HepG2 (cell line): Measurements from ENCODE around the gene SRP14. TPM values are rescaled to one million over a fixed set of nuclear protein-coding genes. Genes with fewer than 3 reads are reported as not detected.
A peak's percentile ranks its signal among the peaks of the same experiment; 100 is the strongest.

Experiments
- DNMT3B ChIP-seq: conservative IDR thresholded peaks from 2 replicates; pipeline ENCODE4 v1.6.1; 2016; ENCODE audit warnings: missing biosample characterization, control low read depth
- E2F5 ChIP-seq: sonication (generic); formaldehyde crosslinking; conservative IDR thresholded peaks from 2 replicates; pipeline ENCODE4 v1.4.0; 2020; ENCODE audit warnings: missing genetic modification reagents
- ELF1 ChIP-seq: sonication (generic); formaldehyde crosslinking; IDR thresholded peaks from 2 replicates; pipeline ENCODE4 v1.4.0; 2020; ENCODE audit warnings: missing genetic modification reagents
- GTF3A ChIP-seq: sonication (generic); formaldehyde crosslinking; conservative IDR thresholded peaks from 2 replicates; pipeline ENCODE4 v1.4.0; 2020; ENCODE audit warnings: mild to moderate bottlenecking, missing genetic modification reagents
- KAT8 ChIP-seq: IDR thresholded peaks from 2 replicates; pipeline ENCODE4 v1.6.1; 2016; ENCODE audit warnings: missing genetic modification reagents, missing compliant biosample characterization
- MED8 ChIP-seq: sonication (generic); formaldehyde crosslinking; IDR thresholded peaks from 2 replicates; pipeline ENCODE4 v1.8.1; 2023; ENCODE audit warnings: mild to moderate bottlenecking, missing genetic modification reagents; ENCODE audit not compliant: insufficient replicate concordance
- MXI1 ChIP-seq: IDR thresholded peaks from 3 replicates; pipeline ENCODE4 v1.6.1; 2012; ENCODE audit warnings: low read depth, low read length, inconsistent platforms, borderline replicate concordance
- RBFOX2 ChIP-seq: fragments of 200-400 bp; formaldehyde crosslinking; IDR thresholded peaks from 2 replicates; pipeline ENCODE4 v1.6.1; 2017; ENCODE audit warnings: low read depth, mild to moderate bottlenecking, low read length
- REL ChIP-seq: sonication (generic); formaldehyde crosslinking; conservative IDR thresholded peaks from 2 replicates; pipeline ENCODE4 v1.8.0; 2022; ENCODE audit warnings: mild to moderate bottlenecking, missing genetic modification reagents, moderate library complexity
- TP53 ChIP-seq: sonication (generic); formaldehyde crosslinking; conservative IDR thresholded peaks from 2 replicates; pipeline ENCODE4 v1.4.0; 2020; ENCODE audit warnings: missing genetic modification reagents
- TRAFD1 ChIP-seq: sonication (generic); formaldehyde crosslinking; IDR thresholded peaks from 2 replicates; pipeline ENCODE4 v1.5.1; 2020; ENCODE audit warnings: missing genetic modification reagents, mild to moderate bottlenecking, borderline replicate concordance
- U2AF1 ChIP-seq: fragments of 200-400 bp; formaldehyde crosslinking; optimal IDR thresholded peaks from 2 replicates; pipeline ENCODE3; 2017; ENCODE audit warnings: mild to moderate bottlenecking, low read depth, low read length
- ZFP1 ChIP-seq: IDR thresholded peaks from 2 replicates; pipeline ENCODE4 v1.6.1; 2016
- ZGPAT ChIP-seq: IDR thresholded peaks from 2 replicates; pipeline ENCODE4 v1.6.1; 2016; ENCODE audit warnings: mild to moderate bottlenecking
- ZNF335 ChIP-seq: sonication (generic); formaldehyde crosslinking; IDR thresholded peaks from 2 replicates; pipeline ENCODE4 v1.4.0; 2020; ENCODE audit warnings: missing genetic modification reagents
- ZNF644 ChIP-seq: IDR thresholded peaks from 2 replicates; pipeline ENCODE4 v1.6.1; 2016; ENCODE audit warnings: low read depth
- polyA plus RNA-seq, 8 experiments: library from polyadenylated mRNA; depleted of rRNA in 3 of 8; stranded (reverse) in 7 of 8; unstranded in 1 of 8; fragments of >200 nt; fragmentation: Illumina TruSeq in 4 of 8; extraction: Trizol in 4 of 8; gene quantifications; 2 replicates each; pipeline versions ENCODE4 v1.2.1 to v1.2.3, GENCODE V29; 2011 to 2016; ENCODE audit warnings: low read depth in 4 of 8, missing spikeins in 1 of 8, mixed read lengths in 1 of 8; ENCODE audit not compliant: insufficient read depth in 1 of 8
- total RNA-seq, 5 experiments: library from RNA; depleted of rRNA; stranded (reverse); fragments of >200 nt; fragmentation: Illumina TruSeq; extraction: Trizol; gene quantifications; 2 replicates each; pipeline ENCODE4 v1.2.3, GENCODE V29; 2016; ENCODE audit warnings: low read depth in 1 of 5
- TF ChIP-seq, protein P1 (sequence below): sonication (generic); formaldehyde crosslinking; IDR thresholded peaks from 2 replicates; pipeline ENCODE4 v1.8.0; 2022; ENCODE audit warnings: mild to moderate bottlenecking, missing genetic modification reagents, moderate library complexity
- TF ChIP-seq, protein P2 (sequence below): IDR thresholded peaks from 2 replicates; pipeline ENCODE4 v1.6.1; 2018; ENCODE audit warnings: missing genetic modification reagents
- TF ChIP-seq, protein P3 (sequence below): sonication (generic); formaldehyde crosslinking; IDR thresholded peaks from 2 replicates; pipeline ENCODE4 v1.4.0; 2020; ENCODE audit warnings: missing genetic modification reagents

SRP14 gene
- total and polyA plus RNA-seq, 2 of the 13 experiments (the other 11 are each of a cell fraction or from before 2014, with no cell fraction given) = 208 to 356 TPM

DNA sequence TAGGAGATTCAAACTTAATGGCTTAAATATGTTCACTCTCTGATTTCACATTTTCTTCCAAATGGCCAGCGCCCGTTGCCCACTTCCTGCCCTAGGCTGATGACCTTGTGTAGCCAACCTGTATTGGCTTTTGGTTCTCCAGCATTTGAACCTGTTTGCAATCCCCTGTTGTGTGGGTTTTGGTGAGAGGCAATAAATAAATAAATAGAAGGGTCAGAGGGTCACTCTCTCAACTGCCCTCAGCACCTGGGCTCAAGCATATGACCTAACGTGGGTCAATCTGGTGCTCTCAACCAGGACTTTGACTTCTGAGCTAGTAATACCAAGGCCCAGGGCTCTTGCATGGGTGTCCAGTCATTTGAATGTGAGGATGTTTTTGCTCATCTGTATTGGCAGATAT, 1.8 kb upstream of the SRP14 start (continued):
- TF ChIP-seq TRAFD1 (CRISPR knock-in tag) = peak; percentile 51; the same call in 1 of the 2 replicates
- peak; percentile 53; the same call in 1 of the 2 replicates for TF ChIP-seq ZGPAT (CRISPR knock-in tag)
- TF ChIP-seq ZNF644 = no peak
- TF ChIP-seq, protein P1, sequence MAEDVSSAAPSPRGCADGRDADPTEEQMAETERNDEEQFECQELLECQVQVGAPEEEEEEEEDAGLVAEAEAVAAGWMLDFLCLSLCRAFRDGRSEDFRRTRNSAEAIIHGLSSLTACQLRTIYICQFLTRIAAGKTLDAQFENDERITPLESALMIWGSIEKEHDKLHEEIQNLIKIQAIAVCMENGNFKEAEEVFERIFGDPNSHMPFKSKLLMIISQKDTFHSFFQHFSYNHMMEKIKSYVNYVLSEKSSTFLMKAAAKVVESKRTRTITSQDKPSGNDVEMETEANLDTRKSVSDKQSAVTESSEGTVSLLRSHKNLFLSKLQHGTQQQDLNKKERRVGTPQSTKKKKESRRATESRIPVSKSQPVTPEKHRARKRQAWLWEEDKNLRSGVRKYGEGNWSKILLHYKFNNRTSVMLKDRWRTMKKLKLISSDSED (CRISPR knock-in tag) = no peak
- TF ChIP-seq ELF1 (CRISPR knock-in tag) = no peak; the same call in 1 of the 2 replicates
- TF ChIP-seq GTF3A (CRISPR knock-in tag) = no peak
- no peak for TF ChIP-seq E2F5
- TF ChIP-seq DNMT3B = no peak
- TF ChIP-seq, protein P2, sequence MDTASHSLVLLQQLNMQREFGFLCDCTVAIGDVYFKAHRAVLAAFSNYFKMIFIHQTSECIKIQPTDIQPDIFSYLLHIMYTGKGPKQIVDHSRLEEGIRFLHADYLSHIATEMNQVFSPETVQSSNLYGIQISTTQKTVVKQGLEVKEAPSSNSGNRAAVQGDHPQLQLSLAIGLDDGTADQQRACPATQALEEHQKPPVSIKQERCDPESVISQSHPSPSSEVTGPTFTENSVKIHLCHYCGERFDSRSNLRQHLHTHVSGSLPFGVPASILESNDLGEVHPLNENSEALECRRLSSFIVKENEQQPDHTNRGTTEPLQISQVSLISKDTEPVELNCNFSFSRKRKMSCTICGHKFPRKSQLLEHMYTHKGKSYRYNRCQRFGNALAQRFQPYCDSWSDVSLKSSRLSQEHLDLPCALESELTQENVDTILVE (CRISPR knock-in tag) = no peak
- no peak for TF ChIP-seq KAT8 (CRISPR knock-in tag)
- no peak for TF ChIP-seq RBFOX2
- TF ChIP-seq, protein P3, sequence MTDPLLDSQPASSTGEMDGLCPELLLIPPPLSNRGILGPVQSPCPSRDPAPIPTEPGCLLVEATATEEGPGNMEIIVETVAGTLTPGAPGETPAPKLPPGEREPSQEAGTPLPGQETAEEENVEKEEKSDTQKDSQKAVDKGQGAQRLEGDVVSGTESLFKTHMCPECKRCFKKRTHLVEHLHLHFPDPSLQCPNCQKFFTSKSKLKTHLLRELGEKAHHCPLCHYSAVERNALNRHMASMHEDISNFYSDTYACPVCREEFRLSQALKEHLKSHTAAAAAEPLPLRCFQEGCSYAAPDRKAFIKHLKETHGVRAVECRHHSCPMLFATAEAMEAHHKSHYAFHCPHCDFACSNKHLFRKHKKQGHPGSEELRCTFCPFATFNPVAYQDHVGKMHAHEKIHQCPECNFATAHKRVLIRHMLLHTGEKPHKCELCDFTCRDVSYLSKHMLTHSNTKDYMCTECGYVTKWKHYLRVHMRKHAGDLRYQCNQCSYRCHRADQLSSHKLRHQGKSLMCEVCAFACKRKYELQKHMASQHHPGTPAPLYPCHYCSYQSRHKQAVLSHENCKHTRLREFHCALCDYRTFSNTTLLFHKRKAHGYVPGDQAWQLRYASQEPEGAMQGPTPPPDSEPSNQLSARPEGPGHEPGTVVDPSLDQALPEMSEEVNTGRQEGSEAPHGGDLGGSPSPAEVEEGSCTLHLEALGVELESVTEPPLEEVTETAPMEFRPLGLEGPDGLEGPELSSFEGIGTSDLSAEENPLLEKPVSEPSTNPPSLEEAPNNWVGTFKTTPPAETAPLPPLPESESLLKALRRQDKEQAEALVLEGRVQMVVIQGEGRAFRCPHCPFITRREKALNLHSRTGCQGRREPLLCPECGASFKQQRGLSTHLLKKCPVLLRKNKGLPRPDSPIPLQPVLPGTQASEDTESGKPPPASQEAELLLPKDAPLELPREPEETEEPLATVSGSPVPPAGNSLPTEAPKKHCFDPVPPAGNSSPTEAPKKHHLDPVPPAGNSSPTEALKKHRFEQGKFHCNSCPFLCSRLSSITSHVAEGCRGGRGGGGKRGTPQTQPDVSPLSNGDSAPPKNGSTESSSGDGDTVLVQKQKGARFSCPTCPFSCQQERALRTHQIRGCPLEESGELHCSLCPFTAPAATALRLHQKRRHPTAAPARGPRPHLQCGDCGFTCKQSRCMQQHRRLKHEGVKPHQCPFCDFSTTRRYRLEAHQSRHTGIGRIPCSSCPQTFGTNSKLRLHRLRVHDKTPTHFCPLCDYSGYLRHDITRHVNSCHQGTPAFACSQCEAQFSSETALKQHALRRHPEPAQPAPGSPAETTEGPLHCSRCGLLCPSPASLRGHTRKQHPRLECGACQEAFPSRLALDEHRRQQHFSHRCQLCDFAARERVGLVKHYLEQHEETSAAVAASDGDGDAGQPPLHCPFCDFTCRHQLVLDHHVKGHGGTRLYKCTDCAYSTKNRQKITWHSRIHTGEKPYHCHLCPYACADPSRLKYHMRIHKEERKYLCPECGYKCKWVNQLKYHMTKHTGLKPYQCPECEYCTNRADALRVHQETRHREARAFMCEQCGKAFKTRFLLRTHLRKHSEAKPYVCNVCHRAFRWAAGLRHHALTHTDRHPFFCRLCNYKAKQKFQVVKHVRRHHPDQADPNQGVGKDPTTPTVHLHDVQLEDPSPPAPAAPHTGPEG (CRISPR knock-in tag) = no peak
- TF ChIP-seq MED8 (CRISPR knock-in tag) = no peak
- no peak for TF ChIP-seq TP53 (CRISPR knock-in tag)
- TF ChIP-seq MXI1 = peak; percentile 62; the same call in 1 of the 3 replicates
- TF ChIP-seq REL = no peak
- no peak for TF ChIP-seq ZNF335
- no peak for TF ChIP-seq U2AF1
- TF ChIP-seq ZFP1 = no peak
